Neural progenitor cell (in vitro differentiated cells): Measurements from ENCODE around the gene ZFP69B. TPM values are rescaled to one million over a fixed set of nuclear protein-coding genes. Genes with fewer than 3 reads are reported as not detected.
A peak's percentile ranks its signal among the peaks of the same experiment; 100 is the strongest.

Experiments
- DNase-seq: peaks from one replicate; pipeline ENCODE4 v3.0.0-alpha.2; 2016; ENCODE audit warnings: low spot score
- H2AFZ ChIP-seq: fragments of 200-600 bp; sonication (generic); replicated peaks from 2 replicates; pipeline ENCODE4 v1.6.1; 2016; ENCODE audit warnings: antibody characterized with exemption
- H3F3A ChIP-seq: fragments of 200-600 bp; sonication (generic); 2 replicates; pipeline ENCODE4 v1.6.1; 2016; ENCODE audit warnings: antibody characterized with exemption, low read depth
- H3K27ac ChIP-seq: fragments of 200-600 bp; sonication (generic); 2 replicates; pipeline ENCODE4 v1.5.1; 2016; ENCODE audit warnings: mild to moderate bottlenecking
- H3K27me3 ChIP-seq: fragments of 200-600 bp; sonication (generic); 2 replicates; pipeline ENCODE4 v1.6.1; 2016; ENCODE audit warnings: mild to moderate bottlenecking, moderate library complexity
- H3K36me3 ChIP-seq: fragments of 200-600 bp; sonication (generic); 2 replicates; pipeline ENCODE4 v1.5.1; 2016
- H3K4me1 ChIP-seq: fragments of 200-600 bp; sonication (generic); 2 replicates; pipeline ENCODE4 v1.6.1; 2016; ENCODE audit warnings: mixed run types
- H3K4me2 ChIP-seq: fragments of 200-600 bp; sonication (generic); 2 replicates; pipeline ENCODE4 v1.6.1; 2016
- H3K4me3 ChIP-seq: fragments of 200-600 bp; sonication (generic); 2 replicates; pipeline ENCODE4 v1.5.1; 2016
- H3K79me2 ChIP-seq: fragments of 200-600 bp; sonication (generic); 2 replicates; pipeline ENCODE4 v1.6.1; 2016; ENCODE audit warnings: low read depth
- H3K9ac ChIP-seq: fragments of 200-600 bp; sonication (generic); 2 replicates; pipeline ENCODE4 v1.6.1; 2016
- H3K9me3 ChIP-seq: fragments of 200-600 bp; sonication (generic); 2 replicates; pipeline ENCODE4 v1.5.1; 2016; ENCODE audit warnings: low read depth
- H4K20me1 ChIP-seq: fragments of 200-600 bp; sonication (generic); 2 replicates; pipeline ENCODE4 v1.6.1; 2016; ENCODE audit warnings: low read depth
- H3K27ac Mint-ChIP-seq: 3 replicates; pipeline ENCODE4 v1.8.0; 2021; ENCODE audit warnings: mixed read lengths
- H3K27me3 Mint-ChIP-seq: 2 replicates; pipeline ENCODE4 v1.8.0; 2022; ENCODE audit warnings: low read depth, mild to moderate bottlenecking, inconsistent platforms, moderate library complexity, mixed read lengths; ENCODE audit not compliant: insufficient read depth
- H3K36me3 Mint-ChIP-seq: 3 replicates; pipeline ENCODE4 v1.8.0; 2021; ENCODE audit warnings: mixed read lengths
- H3K4me1 Mint-ChIP-seq: 3 replicates; pipeline ENCODE4 v1.8.0; 2021; ENCODE audit warnings: mixed read lengths
- H3K4me3 Mint-ChIP-seq: 3 replicates; pipeline ENCODE4 v1.8.0; 2021; ENCODE audit warnings: mild to moderate bottlenecking, moderate library complexity, mixed read lengths
- H3K9me3 Mint-ChIP-seq: 3 replicates; pipeline ENCODE4 v1.8.0; 2020; ENCODE audit warnings: mixed read lengths
- EZH2 ChIP-seq: fragments of 200-600 bp; sonication (generic); IDR thresholded peaks from 2 replicates; pipeline ENCODE4 v1.6.1; 2017; ENCODE audit warnings: antibody characterized with exemption, mild to moderate bottlenecking, moderate library complexity
- EZH2phosphoT487 ChIP-seq: fragments of 200-600 bp; sonication (generic); IDR thresholded peaks from 2 replicates; pipeline ENCODE4 v1.6.1; 2017; ENCODE audit warnings: antibody characterized with exemption
- total RNA-seq: library from RNA; depleted of rRNA; stranded (reverse); fragments of >200 nt; gene quantifications from 2 replicates; pipeline ENCODE4 v1.2.3, GENCODE V29; 2015; ENCODE audit warnings: low replicate concordance
- TF ChIP-seq, protein P1 (sequence below): fragments of 200-600 bp; sonication (generic); IDR thresholded peaks from 2 replicates; pipeline ENCODE4 v1.5.1; 2017; ENCODE audit warnings: antibody characterized with exemption, mild to moderate bottlenecking

ZFP69B gene
- total RNA-seq, 1 donor from 2014 or later = 17.1 TPM

DNA sequence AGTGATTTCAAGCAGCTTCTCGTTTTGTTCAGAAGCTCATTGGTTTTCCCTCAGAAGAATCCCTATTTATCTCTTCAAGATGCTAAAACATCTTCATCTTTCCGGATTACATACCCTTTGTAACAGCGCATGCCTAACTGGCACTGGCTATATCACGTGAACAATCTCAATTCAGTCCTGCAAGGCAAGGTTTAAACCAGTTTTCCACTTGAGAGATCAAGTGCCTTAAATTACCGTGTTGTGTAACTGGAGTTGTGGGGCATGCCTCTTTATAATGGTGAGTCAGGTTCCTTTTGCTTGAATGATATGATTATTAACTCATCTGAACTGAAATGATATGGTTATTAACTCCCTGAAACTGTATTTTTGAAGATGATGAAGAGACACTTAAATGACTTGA is 11.0 kb upstream of the ZFP69B start:
- Histone ChIP-seq H3F3A (no peaks in the 10 kb centered on the region), H3K4me1 (no peaks in the 10 kb centered on the region), H3K4me3 (no peak overlapping the region), H3K27ac (no peak overlapping the region), H2AFZ (no peak overlapping the region), H4K20me1 (no peaks in the 10 kb centered on the region), H3K36me3 (no peaks in the 10 kb centered on the region), H3K9me3 (no peaks in the 10 kb centered on the region), H3K27me3 (no peaks in the 10 kb centered on the region), H3K79me2 (no peaks in the 10 kb centered on the region), H3K4me2 (no peak overlapping the region), H3K9ac (no peak overlapping the region)
- TF ChIP-seq EZH2phosphoT487 (no peak), EZH2 (no peak)
- TF ChIP-seq, protein P1, sequence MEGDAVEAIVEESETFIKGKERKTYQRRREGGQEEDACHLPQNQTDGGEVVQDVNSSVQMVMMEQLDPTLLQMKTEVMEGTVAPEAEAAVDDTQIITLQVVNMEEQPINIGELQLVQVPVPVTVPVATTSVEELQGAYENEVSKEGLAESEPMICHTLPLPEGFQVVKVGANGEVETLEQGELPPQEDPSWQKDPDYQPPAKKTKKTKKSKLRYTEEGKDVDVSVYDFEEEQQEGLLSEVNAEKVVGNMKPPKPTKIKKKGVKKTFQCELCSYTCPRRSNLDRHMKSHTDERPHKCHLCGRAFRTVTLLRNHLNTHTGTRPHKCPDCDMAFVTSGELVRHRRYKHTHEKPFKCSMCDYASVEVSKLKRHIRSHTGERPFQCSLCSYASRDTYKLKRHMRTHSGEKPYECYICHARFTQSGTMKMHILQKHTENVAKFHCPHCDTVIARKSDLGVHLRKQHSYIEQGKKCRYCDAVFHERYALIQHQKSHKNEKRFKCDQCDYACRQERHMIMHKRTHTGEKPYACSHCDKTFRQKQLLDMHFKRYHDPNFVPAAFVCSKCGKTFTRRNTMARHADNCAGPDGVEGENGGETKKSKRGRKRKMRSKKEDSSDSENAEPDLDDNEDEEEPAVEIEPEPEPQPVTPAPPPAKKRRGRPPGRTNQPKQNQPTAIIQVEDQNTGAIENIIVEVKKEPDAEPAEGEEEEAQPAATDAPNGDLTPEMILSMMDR = no peak
- Mint-ChIP-seq H3K9me3 (no peaks in the 10 kb centered on the region), H3K4me3 (no peak overlapping the region), H3K36me3 (no peaks in the 10 kb centered on the region), H3K27ac (no peak overlapping the region), H3K4me1 (no peaks in the 10 kb centered on the region), H3K27me3 (no peaks in the 10 kb centered on the region)
- DNase-seq = no peak

DNA sequence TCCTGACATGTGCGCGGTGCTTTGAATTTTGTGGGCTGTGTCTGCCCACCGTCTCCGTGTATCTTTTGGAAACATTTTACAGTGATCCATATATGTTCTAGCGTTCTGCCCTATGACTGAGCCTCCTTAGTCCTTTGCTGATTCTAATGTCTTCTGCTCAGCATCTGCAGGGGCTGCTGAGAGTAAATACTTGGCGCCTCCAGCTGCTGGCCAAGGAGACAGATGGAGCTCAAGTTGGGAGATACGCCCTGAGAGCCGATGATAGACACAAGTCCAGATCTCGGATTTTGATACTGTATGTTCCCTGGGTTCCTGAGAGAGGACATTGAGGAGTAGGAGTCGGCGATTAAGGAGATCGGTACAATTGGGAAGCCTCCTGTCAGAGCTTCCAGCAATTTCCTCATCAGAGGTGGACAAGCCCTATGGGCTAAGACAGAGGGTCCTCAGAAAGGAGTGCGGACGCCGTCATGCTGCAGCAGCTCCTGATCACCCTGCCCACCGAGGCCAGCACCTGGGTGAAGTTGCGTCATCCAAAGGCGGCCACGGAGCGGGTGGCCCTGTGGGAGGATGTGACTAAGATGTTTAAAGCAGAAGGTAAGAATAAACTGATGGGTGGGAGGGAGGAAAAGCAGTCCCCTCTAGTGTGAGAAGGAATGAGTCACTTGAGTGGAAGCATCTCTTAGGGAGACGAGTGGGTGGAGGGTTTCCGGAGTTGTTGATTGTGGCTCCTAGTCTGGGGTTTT is 390 bp downstream of the ZFP69B start:
- Histone ChIP-seq H3K79me2 (peaks cover 33% of the 10 kb centered on the region), H3K4me3 (peak overlapping the region; percentile 74), H3F3A (peaks cover 21% of the 10 kb centered on the region), H3K27ac (peak overlapping the region; percentile 93), H3K9ac (peak overlapping the region; percentile 54), H2AFZ (peak overlapping the region; percentile 74), H3K4me1 (peaks cover 7% of the 10 kb centered on the region), H3K36me3 (peaks cover 19% of the 10 kb centered on the region), H3K9me3 (no peaks in the 10 kb centered on the region), H4K20me1 (no peaks in the 10 kb centered on the region), H3K27me3 (no peaks in the 10 kb centered on the region), H3K4me2 (peak overlapping the region; percentile 92)
- Mint-ChIP-seq H3K27ac (peak overlapping the region; percentile 88), H3K4me1 (peaks cover 13% of the 10 kb centered on the region), H3K36me3 (peaks cover 51% of the 10 kb centered on the region), H3K9me3 (peaks cover 56% of the 10 kb centered on the region), H3K27me3 (peaks cover 5% of the 10 kb centered on the region), H3K4me3 (peak overlapping the region; percentile 90)
- peak; percentile 22 for DNase-seq
- TF ChIP-seq EZH2 = no peak
- TF ChIP-seq, protein P1 = no peak
- TF ChIP-seq EZH2phosphoT487 = no peak

DNA sequence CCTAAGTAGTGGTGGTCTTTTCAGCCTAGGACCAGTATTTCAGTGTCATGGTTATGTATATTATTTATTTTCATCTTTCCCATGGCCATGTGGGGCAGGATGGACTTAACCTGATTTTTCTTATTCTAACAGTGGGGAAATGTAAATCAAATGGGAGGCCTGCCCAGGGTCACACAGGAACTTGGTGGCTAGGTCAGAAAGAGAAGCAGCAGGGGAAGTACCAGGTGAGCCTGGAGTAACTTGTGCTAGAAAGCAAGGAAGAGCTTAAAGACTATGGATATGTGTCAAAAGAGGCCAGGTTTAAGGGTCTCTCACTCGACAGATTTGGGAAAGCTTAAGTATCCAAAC is 936 bp downstream of the ZFP69B start:
- H3K27ac ChIP-seq = no peak overlapping the region
- Mint-ChIP-seq H3K27ac (no peak overlapping the region), H3K9me3 (peaks cover 61% of the 10 kb centered on the region)

DNA sequence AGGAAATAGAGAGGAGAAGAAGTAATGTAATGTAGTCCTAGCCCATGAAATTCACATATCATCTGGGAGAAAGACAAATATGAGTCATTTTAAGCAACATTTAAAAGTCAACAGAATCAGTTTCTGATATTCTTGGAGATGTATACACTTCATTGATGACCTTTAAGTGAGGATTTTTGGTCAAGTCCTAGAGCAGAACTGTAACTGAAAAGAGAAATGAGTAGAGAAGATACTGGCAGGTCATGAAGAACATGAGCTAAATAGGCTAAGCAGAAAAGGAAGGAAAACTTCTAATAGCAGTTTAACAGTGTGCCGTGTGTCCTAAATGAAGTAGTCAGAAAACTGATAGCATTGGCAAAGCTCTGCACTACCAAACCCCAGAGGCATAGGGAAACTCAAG is 4.6 kb downstream of the ZFP69B start:
- H3K9me3 Mint-ChIP-seq = peaks cover 85% of the 10 kb centered on the region
- H3K27me3 Mint-ChIP-seq = peaks cover 5% of the 10 kb centered on the region
- H3K27ac Mint-ChIP-seq = no peak overlapping the region
- Histone ChIP-seq H3K79me2 (peaks cover 33% of the 10 kb centered on the region), H3K27me3 (no peaks in the 10 kb centered on the region), H3K4me2 (no peak overlapping the region), H3K27ac (no peak overlapping the region), H3K4me1 (no peaks in the 10 kb centered on the region), H3K4me3 (no peak overlapping the region), H3F3A (peaks cover 10% of the 10 kb centered on the region), H3K9ac (no peak overlapping the region), H2AFZ (no peak overlapping the region), H4K20me1 (no peaks in the 10 kb centered on the region), H3K36me3 (peaks cover 55% of the 10 kb centered on the region), H3K9me3 (peaks cover 24% of the 10 kb centered on the region)
- no peak overlapping the region for H3K4me3 Mint-ChIP-seq
- peaks cover 11% of the 10 kb centered on the region for H3K4me1 Mint-ChIP-seq
- TF ChIP-seq EZH2 (no peak), EZH2phosphoT487 (no peak)
- TF ChIP-seq, protein P1 = no peak
- H3K36me3 Mint-ChIP-seq = peaks cover 86% of the 10 kb centered on the region
- no peak for DNase-seq

More for the DNA sequence above, 936 bp downstream of the ZFP69B start:
- Histone ChIP-seq H3K4me2 (peak overlapping the region; percentile 92), H3K4me3 (peak overlapping the region; percentile 74), H4K20me1 (no peaks in the 10 kb centered on the region), H3F3A (peaks cover 21% of the 10 kb centered on the region), H3K79me2 (peaks cover 33% of the 10 kb centered on the region), H3K4me1 (peaks cover 7% of the 10 kb centered on the region), H2AFZ (no peak overlapping the region), H3K27me3 (no peaks in the 10 kb centered on the region), H3K9ac (no peak overlapping the region), H3K36me3 (peaks cover 21% of the 10 kb centered on the region), H3K9me3 (peaks cover under 1% of the 10 kb centered on the region)
- DNase-seq = no peak
- H3K4me3 Mint-ChIP-seq = peak overlapping the region; percentile 90
- peaks cover 5% of the 10 kb centered on the region for H3K27me3 Mint-ChIP-seq
- H3K36me3 Mint-ChIP-seq = peaks cover 55% of the 10 kb centered on the region
- H3K4me1 Mint-ChIP-seq = peaks cover 13% of the 10 kb centered on the region
- no peak for TF ChIP-seq EZH2
